Ovary (tissue), 3 donors: Measurements from ENCODE around the gene SERPINA5.

Source experiments
- CTCF ChIP-seq, 3 donors: fragments of 450-650 bp in 2 of 3; fragments of 200-600 bp in 1 of 3; IDR thresholded peaks; one replicate each; pipeline versions ENCODE4 v1.5.1 to v1.8.0; 2016 to 2022; ENCODE audit warnings: antibody characterized with exemption in 3 of 3, mild to moderate bottlenecking in 1 of 3
- POLR2A ChIP-seq: fragments of 450-650 bp; IDR thresholded peaks from one replicate; pipeline ENCODE4 v1.6.1; 2017; ENCODE audit warnings: antibody characterized with exemption, mild to moderate bottlenecking, moderate library complexity
- donor health status: DM: no; HTN: no; CAD: no.

GRCh38 chr14:94561656-94562010 is 19.6 kb upstream of the SERPINA5 start:
- TF ChIP-seq POLR2A (no peak), CTCF (IDR thresholded peaks at IDR 0.05) (no peak)
